Neural progenitor cell (in vitro differentiated cells): ENCODE measurements around the gene ADGRD1.

Experiments
- EZH2 ChIP-seq: fragments of 200-600 bp; sonication (generic); IDR thresholded peaks from 2 replicates; pipeline ENCODE4 v1.6.1; 2017; ENCODE audit warnings: antibody characterized with exemption, mild to moderate bottlenecking, moderate library complexity
- TF ChIP-seq, protein P1 (sequence below): fragments of 200-600 bp; sonication (generic); IDR thresholded peaks from 2 replicates; pipeline ENCODE4 v1.5.1; 2017; ENCODE audit warnings: antibody characterized with exemption, mild to moderate bottlenecking

DNA sequence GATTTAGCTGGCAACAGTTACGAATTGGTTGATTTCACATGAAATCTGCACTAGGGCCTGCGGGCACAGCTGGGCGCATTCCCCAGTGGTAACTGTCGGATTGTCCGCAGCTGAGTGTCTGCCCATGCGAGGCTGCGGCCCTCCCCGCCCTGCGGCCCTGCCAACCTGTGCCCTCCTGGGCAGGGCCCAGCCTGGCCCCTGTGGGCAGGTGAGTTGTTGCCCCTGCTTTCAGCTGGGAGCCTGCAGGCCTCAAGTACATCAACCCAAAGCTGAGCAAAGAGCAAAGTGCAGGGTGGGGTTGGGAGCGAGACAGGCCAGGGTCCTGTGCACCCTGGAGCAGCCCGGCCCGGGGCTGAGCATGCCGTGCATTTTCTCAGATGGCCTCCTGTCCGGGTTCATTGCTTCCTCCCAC, 89.1 kb downstream of the ADGRD1 start:
- no peak for TF ChIP-seq EZH2
- TF ChIP-seq, protein P1, sequence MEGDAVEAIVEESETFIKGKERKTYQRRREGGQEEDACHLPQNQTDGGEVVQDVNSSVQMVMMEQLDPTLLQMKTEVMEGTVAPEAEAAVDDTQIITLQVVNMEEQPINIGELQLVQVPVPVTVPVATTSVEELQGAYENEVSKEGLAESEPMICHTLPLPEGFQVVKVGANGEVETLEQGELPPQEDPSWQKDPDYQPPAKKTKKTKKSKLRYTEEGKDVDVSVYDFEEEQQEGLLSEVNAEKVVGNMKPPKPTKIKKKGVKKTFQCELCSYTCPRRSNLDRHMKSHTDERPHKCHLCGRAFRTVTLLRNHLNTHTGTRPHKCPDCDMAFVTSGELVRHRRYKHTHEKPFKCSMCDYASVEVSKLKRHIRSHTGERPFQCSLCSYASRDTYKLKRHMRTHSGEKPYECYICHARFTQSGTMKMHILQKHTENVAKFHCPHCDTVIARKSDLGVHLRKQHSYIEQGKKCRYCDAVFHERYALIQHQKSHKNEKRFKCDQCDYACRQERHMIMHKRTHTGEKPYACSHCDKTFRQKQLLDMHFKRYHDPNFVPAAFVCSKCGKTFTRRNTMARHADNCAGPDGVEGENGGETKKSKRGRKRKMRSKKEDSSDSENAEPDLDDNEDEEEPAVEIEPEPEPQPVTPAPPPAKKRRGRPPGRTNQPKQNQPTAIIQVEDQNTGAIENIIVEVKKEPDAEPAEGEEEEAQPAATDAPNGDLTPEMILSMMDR, result no peak
